ENCODE data around the gene AGTPBP1.

AGTPBP1 gene

DNA sequence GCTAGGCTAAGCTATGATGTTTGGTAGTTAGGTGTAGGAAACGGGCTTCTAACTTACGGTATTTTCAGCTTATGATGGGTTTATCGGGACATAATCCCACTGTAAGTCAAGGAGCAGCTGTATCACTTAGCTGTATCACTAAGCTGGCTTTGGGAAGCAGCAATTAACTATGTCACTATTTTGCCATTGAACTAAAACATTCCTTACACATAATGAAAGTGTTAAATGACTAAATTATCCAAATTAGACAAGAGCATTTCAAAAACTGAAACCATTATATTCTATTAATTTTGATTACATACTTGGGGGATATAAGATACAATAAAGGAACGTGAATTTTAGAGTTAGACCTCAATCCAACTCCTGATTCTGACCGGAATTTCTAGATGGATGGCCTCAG is 188.3 kb downstream of the AGTPBP1 start:
- no peak for TF ChIP-seq CEBPB (IDR thresholded peaks at IDR 0.05)
- no peak for TF ChIP-seq MAX (IDR thresholded peaks at IDR 0.05)
- TF ChIP-seq TCF12 (IDR thresholded peaks at IDR 0.05; ENCODE audit: low read depth), result no peak
- TF ChIP-seq ZBTB7A (IDR thresholded peaks at IDR 0.05; ENCODE audit: low read depth), result no peak
- TF ChIP-seq NFIC (IDR thresholded peaks at IDR 0.05), result no peak
- no peak for TF ChIP-seq EGR1 (IDR thresholded peaks at IDR 0.05)
- no peak for TF ChIP-seq FOXM1 (IDR thresholded peaks at IDR 0.05; ENCODE audit: borderline replicate concordance, low read depth)
- no peak for TF ChIP-seq TEAD4 (IDR thresholded peaks at IDR 0.05)
- no peak for TF ChIP-seq TAF1 (IDR thresholded peaks at IDR 0.05; ENCODE audit: low read depth)
- TF ChIP-seq EP300 (IDR thresholded peaks at IDR 0.05; ENCODE audit: borderline replicate concordance), result no peak
- TF ChIP-seq YY1 (IDR thresholded peaks at IDR 0.05; ENCODE audit: low read depth), result no peak
- no peak for TF ChIP-seq RAD21 (IDR thresholded peaks at IDR 0.05; ENCODE audit: low read depth)
- TF ChIP-seq, protein P1, sequence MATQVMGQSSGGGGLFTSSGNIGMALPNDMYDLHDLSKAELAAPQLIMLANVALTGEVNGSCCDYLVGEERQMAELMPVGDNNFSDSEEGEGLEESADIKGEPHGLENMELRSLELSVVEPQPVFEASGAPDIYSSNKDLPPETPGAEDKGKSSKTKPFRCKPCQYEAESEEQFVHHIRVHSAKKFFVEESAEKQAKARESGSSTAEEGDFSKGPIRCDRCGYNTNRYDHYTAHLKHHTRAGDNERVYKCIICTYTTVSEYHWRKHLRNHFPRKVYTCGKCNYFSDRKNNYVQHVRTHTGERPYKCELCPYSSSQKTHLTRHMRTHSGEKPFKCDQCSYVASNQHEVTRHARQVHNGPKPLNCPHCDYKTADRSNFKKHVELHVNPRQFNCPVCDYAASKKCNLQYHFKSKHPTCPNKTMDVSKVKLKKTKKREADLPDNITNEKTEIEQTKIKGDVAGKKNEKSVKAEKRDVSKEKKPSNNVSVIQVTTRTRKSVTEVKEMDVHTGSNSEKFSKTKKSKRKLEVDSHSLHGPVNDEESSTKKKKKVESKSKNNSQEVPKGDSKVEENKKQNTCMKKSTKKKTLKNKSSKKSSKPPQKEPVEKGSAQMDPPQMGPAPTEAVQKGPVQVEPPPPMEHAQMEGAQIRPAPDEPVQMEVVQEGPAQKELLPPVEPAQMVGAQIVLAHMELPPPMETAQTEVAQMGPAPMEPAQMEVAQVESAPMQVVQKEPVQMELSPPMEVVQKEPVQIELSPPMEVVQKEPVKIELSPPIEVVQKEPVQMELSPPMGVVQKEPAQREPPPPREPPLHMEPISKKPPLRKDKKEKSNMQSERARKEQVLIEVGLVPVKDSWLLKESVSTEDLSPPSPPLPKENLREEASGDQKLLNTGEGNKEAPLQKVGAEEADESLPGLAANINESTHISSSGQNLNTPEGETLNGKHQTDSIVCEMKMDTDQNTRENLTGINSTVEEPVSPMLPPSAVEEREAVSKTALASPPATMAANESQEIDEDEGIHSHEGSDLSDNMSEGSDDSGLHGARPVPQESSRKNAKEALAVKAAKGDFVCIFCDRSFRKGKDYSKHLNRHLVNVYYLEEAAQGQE (IDR thresholded peaks at IDR 0.05; ENCODE audit: low read depth), result no peak
- TF ChIP-seq, protein P2, sequence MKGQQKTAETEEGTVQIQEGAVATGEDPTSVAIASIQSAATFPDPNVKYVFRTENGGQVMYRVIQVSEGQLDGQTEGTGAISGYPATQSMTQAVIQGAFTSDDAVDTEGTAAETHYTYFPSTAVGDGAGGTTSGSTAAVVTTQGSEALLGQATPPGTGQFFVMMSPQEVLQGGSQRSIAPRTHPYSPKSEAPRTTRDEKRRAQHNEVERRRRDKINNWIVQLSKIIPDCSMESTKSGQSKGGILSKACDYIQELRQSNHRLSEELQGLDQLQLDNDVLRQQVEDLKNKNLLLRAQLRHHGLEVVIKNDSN (IDR thresholded peaks at IDR 0.05), result no peak

- no peak for TF ChIP-seq RAD21 (IDR thresholded peaks at IDR 0.05; ENCODE audit: low read depth)
- TF ChIP-seq EGR1 (IDR thresholded peaks at IDR 0.05), result no peak
- TF ChIP-seq TAF1 (IDR thresholded peaks at IDR 0.05; ENCODE audit: low read depth), result no peak
- TF ChIP-seq, protein P1 (IDR thresholded peaks at IDR 0.05; ENCODE audit: low read depth), result no peak
- TF ChIP-seq MAX (IDR thresholded peaks at IDR 0.05), result no peak
- TF ChIP-seq EP300 (IDR thresholded peaks at IDR 0.05; ENCODE audit: borderline replicate concordance), result no peak
- TF ChIP-seq NFIC (IDR thresholded peaks at IDR 0.05), result no peak
- no peak for TF ChIP-seq FOXM1 (IDR thresholded peaks at IDR 0.05; ENCODE audit: borderline replicate concordance, low read depth)
- TF ChIP-seq ZBTB7A (IDR thresholded peaks at IDR 0.05; ENCODE audit: low read depth), result no peak
- no peak for TF ChIP-seq CREB1 (IDR thresholded peaks at IDR 0.05; ENCODE audit: low read depth)
- TF ChIP-seq, protein P2 (IDR thresholded peaks at IDR 0.05), result no peak
- no peak for TF ChIP-seq YY1 (IDR thresholded peaks at IDR 0.05; ENCODE audit: low read depth)
- TF ChIP-seq CEBPB (IDR thresholded peaks at IDR 0.05), result no peak
- no peak for TF ChIP-seq TEAD4 (IDR thresholded peaks at IDR 0.05)
- TF ChIP-seq TCF12 (IDR thresholded peaks at IDR 0.05; ENCODE audit: low read depth), result no peak
These were observed 194.2 kb downstream of the AGTPBP1 start for GRCh38 chr9:85547599-85547998.

DNA sequence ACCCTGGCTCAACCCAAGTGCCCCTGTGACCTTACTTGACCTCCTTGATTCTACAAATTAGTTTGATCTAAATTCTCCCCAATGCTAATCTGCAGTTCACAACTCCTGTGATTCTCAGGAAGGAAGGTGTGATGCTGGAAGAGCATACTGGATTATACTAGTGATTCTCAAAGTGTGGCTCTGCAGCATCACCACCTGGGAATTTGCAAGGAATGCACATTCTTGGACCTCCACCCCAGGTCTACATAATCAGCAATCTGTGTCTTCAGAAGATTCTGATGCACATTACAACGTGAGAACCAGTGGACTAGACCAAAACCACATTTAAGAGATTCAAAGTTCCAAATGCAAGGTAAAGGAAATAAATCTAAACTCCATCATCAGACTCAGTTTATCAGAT is 198.6 kb downstream of the AGTPBP1 start:
- TF ChIP-seq YY1 (IDR thresholded peaks at IDR 0.05; ENCODE audit: low read depth) (no peak), CEBPB (IDR thresholded peaks at IDR 0.05) (no peak), TCF12 (IDR thresholded peaks at IDR 0.05; ENCODE audit: low read depth) (no peak), NFIC (IDR thresholded peaks at IDR 0.05) (no peak), RAD21 (IDR thresholded peaks at IDR 0.05; ENCODE audit: low read depth) (no peak), CREB1 (IDR thresholded peaks at IDR 0.05; ENCODE audit: low read depth) (no peak), ZBTB7A (IDR thresholded peaks at IDR 0.05; ENCODE audit: low read depth) (no peak), TAF1 (IDR thresholded peaks at IDR 0.05; ENCODE audit: low read depth) (no peak), TEAD4 (IDR thresholded peaks at IDR 0.05) (no peak), EGR1 (IDR thresholded peaks at IDR 0.05) (no peak), FOXM1 (IDR thresholded peaks at IDR 0.05; ENCODE audit: borderline replicate concordance, low read depth) (no peak), EP300 (IDR thresholded peaks at IDR 0.05; ENCODE audit: borderline replicate concordance) (no peak), MAX (IDR thresholded peaks at IDR 0.05) (no peak)
- TF ChIP-seq, protein P2 (IDR thresholded peaks at IDR 0.05), result no peak
- TF ChIP-seq, protein P1 (IDR thresholded peaks at IDR 0.05; ENCODE audit: low read depth), result no peak

Data from Ishikawa (cell line).